HepG2 (cell line): ENCODE measurements around the gene LY6G5B.

ENCODE experiments used
- EZH2 ChIP-seq: conservative IDR thresholded peaks from 2 replicates; pipeline ENCODE4 v1.6.1; 2012; ENCODE audit warnings: mild to moderate bottlenecking, low read depth, low read length, moderate library complexity
- FOXP1 ChIP-seq, 2 experiments: fragments of 450-650 bp in 1 of 2; IDR thresholded peaks; 2 replicates each; pipeline ENCODE4 v1.6.1; 2017 to 2018; ENCODE audit warnings: antibody characterized with exemption in 1 of 2
- SIN3A ChIP-seq: IDR thresholded peaks from 2 replicates; pipeline ENCODE4 v1.6.1; 2011; ENCODE audit warnings: low read depth, mild to moderate bottlenecking, control low read depth, low read length, borderline replicate concordance
- TF ChIP-seq, protein P1 (sequence below): sonication (generic); formaldehyde crosslinking; IDR thresholded peaks from 2 replicates; pipeline ENCODE4 v1.5.0; 2020; ENCODE audit warnings: mild to moderate bottlenecking, missing genetic modification reagents, moderate library complexity

DNA sequence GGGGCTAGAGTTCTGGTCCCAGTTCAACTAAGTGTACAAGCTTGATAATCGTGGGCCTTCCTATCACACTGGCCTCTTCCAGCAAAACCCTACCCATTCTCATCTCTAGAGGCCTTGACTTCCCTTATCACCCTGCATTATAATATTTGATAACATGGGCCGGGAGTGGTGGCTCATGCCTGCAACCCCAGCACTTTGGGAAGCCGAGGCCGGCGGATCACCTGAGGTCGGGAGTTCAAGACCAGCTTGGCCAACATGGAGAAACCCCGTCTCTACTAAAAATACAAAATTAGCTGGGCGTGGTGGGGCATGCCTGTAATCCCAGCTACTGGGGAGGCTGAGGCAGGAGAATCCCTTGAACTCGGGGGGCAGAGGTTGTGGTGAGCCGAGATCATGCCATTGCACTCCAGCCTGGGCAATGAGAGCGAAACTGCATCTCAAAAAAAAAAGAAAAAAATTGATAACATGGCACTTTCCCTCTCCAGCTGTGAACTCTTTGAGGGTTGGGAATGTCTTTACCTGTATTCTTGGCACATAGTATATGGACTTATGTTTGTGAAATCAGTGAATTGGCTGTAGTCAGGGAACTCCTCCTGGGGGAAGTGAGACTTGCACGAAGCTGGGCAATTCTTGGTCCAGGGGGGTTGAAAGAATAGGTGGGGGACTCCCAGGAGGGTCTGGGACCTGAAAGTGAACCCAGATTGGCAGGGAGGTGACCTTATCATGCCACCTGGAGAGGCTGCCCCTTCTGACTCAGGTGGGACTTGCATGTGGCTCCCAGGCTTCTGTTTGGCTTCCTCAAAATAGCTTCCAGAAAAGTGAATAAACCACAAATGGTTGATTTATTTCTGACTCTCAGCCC, 8.3 kb upstream of the LY6G5B start:
- TF ChIP-seq, protein P1, sequence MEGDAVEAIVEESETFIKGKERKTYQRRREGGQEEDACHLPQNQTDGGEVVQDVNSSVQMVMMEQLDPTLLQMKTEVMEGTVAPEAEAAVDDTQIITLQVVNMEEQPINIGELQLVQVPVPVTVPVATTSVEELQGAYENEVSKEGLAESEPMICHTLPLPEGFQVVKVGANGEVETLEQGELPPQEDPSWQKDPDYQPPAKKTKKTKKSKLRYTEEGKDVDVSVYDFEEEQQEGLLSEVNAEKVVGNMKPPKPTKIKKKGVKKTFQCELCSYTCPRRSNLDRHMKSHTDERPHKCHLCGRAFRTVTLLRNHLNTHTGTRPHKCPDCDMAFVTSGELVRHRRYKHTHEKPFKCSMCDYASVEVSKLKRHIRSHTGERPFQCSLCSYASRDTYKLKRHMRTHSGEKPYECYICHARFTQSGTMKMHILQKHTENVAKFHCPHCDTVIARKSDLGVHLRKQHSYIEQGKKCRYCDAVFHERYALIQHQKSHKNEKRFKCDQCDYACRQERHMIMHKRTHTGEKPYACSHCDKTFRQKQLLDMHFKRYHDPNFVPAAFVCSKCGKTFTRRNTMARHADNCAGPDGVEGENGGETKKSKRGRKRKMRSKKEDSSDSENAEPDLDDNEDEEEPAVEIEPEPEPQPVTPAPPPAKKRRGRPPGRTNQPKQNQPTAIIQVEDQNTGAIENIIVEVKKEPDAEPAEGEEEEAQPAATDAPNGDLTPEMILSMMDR (CRISPR knock-in tag), result no peak
- no peak for TF ChIP-seq FOXP1 (IDR thresholded peaks at IDR 0.05)
- no peak for TF ChIP-seq FOXP1 (CRISPR knock-in tag; IDR thresholded peaks at IDR 0.05)
- TF ChIP-seq SIN3A, result no peak
- no peak for TF ChIP-seq EZH2
